K562 (cell line): Measurements from ENCODE around the gene CEP135. TPM values are rescaled to one million over a fixed set of nuclear protein-coding genes. Genes with fewer than 3 reads are reported as not detected.
A peak's percentile ranks its signal among the peaks of the same experiment; 100 is the strongest.

Experiments used
- CCNT2 ChIP-seq: IDR thresholded peaks from 2 replicates; pipeline ENCODE4 v1.6.1; 2011; ENCODE audit warnings: borderline replicate concordance, low read depth, mild to moderate bottlenecking, moderate library complexity, mixed read lengths, low read length; ENCODE audit not compliant: insufficient read length; ENCODE audit errors: extremely low read depth
- CREB3L1 ChIP-seq: fragments of 450-650 bp; IDR thresholded peaks from 2 replicates; pipeline ENCODE4 v1.6.1; 2014; ENCODE audit warnings: low read depth, mild to moderate bottlenecking, moderate library complexity, borderline replicate concordance
- CSDE1 ChIP-seq, 2 experiments: fragments of 450-650 bp; IDR thresholded peaks; 2 replicates each; pipeline ENCODE4 v1.6.1; 2016; ENCODE audit warnings: mild to moderate bottlenecking in 1 of 2
- HMGN3 ChIP-seq: IDR thresholded peaks from 2 replicates; pipeline ENCODE4 v1.6.1; 2011; ENCODE audit warnings: borderline replicate concordance, low read depth, mild to moderate bottlenecking, mixed read lengths, low read length; ENCODE audit not compliant: insufficient read length; ENCODE audit errors: extremely low read depth
- KLF13 ChIP-seq: fragments of 450-650 bp; IDR thresholded peaks from 2 replicates; pipeline ENCODE4 v1.6.1; 2016; ENCODE audit warnings: missing genetic modification characterization, low read depth, mild to moderate bottlenecking, missing compliant biosample characterization, moderate library complexity, borderline replicate concordance
- NFRKB ChIP-seq: fragments of 450-650 bp; IDR thresholded peaks from 2 replicates; pipeline ENCODE4 v1.6.1; 2016; ENCODE audit warnings: low read depth
- NUFIP1 ChIP-seq: fragments of 450-650 bp; IDR thresholded peaks from 2 replicates; pipeline ENCODE4 v1.6.1; 2018; ENCODE audit not compliant: partially characterized antibody
- RBM15 ChIP-seq: fragments of 200-400 bp; formaldehyde crosslinking; IDR thresholded peaks from 2 replicates; pipeline ENCODE4 v1.6.1; 2018; ENCODE audit warnings: mild to moderate bottlenecking, low read length, moderate library complexity; ENCODE audit not compliant: insufficient read depth
- SUPT5H ChIP-seq: fragments of 450-650 bp; IDR thresholded peaks from 2 replicates; pipeline ENCODE4 v1.6.1; 2016
- UBTF ChIP-seq, 2 experiments: IDR thresholded peaks; 2 replicates each; pipeline ENCODE4 v1.6.1; 2012; ENCODE audit warnings: improper control_type of control experiment in 2 of 2, low read depth in 2 of 2, low read length in 2 of 2, borderline replicate concordance in 1 of 2
- USF2 ChIP-seq: sonication (generic); formaldehyde crosslinking; IDR thresholded peaks from 2 replicates; pipeline ENCODE4 v1.5.0; 2020; ENCODE audit warnings: missing genetic modification reagents
- ZBTB33 ChIP-seq: sonication (generic); formaldehyde crosslinking; IDR thresholded peaks from 2 replicates; pipeline ENCODE4 v1.8.1; 2023; ENCODE audit warnings: mild to moderate bottlenecking, missing genetic modification reagents
- polyA plus RNA-seq, 8 experiments: library from polyadenylated mRNA; depleted of rRNA in 4 of 8; stranded (reverse) in 5 of 8; unstranded in 3 of 8; fragments of >200 nt; fragmentation: Nextera tagmentation in 2 of 8; fragmentation: Illumina TruSeq in 1 of 8; extraction: Ambion mirVana in 2 of 8; extraction: Trizol in 1 of 8; gene quantifications; 2 replicates each; pipeline versions ENCODE4 v1.2.1 to v1.2.3, GENCODE V29; 2011 to 2014; ENCODE audit warnings: inconsistent platforms in 1 of 8, missing spikeins in 1 of 8
- total RNA-seq, 7 experiments: library from RNA; depleted of rRNA in 6 of 7; stranded (reverse); fragments of >200 nt in 6 of 7; fragmentation: Illumina TruSeq in 2 of 7; extraction: Trizol in 2 of 7; gene quantifications; 2 replicates each; pipeline versions ENCODE4 v1.2.1 to v1.2.3, GENCODE V29; 2011 to 2021; ENCODE audit warnings: low replicate concordance in 1 of 7

Gene CEP135
- total and polyA plus RNA-seq, 9 of the 15 experiments (the other 6 are each of a cell fraction or from before 2014, with no cell fraction given) = 3.1 to 18.9 (median 15.3) TPM

- TF ChIP-seq UBTF (IDR thresholded peaks at IDR 0.05; ENCODE audit: borderline replicate concordance in 1 of 2, low read depth in 2 of 2, low read length in 2 of 2) = peak; percentile 66 to 73; a peak in 2 of 4 replicates
- TF ChIP-seq CCNT2 = peak; percentile 78
- 0 out of 2 replicates have a peak, but pooled peaks have one; percentile 29 for TF ChIP-seq ZBTB33 (CRISPR knock-in tag)
- TF ChIP-seq SUPT5H = peak; percentile 94
- peak; percentile 69 for TF ChIP-seq CREB3L1
- TF ChIP-seq NFRKB = peak; percentile 60; the same call in 1 of the 2 replicates
- peak in 1 of 2 experiments; percentile 85; a peak in 1 of 4 replicates for TF ChIP-seq CSDE1 (IDR thresholded peaks at IDR 0.05)
- TF ChIP-seq NUFIP1 = no peak
- TF ChIP-seq KLF13 (tag) = 0 out of 2 replicates have a peak, but pooled peaks have one; percentile 38
- TF ChIP-seq HMGN3 = peak; percentile 77
- peak; percentile 2; the same call in 1 of the 2 replicates for TF ChIP-seq USF2 (CRISPR knock-in tag)
- TF ChIP-seq RBM15 = no peak
Measured at GRCh38 chr4:55948726-55949481, at the start of gene CEP135 (continued).
